HG02763 (cell line): ENCODE measurements around the gene COL26A1.

Experiments
- ATAC-seq: cut with Tn5 transposase; IDR thresholded peaks from one replicate; pipeline ENCODE4 v1.9.1; 2021; ENCODE audit warnings: mild to moderate bottlenecking, moderate library complexity; ENCODE audit not compliant: unreplicated experiment

The COL26A1 gene

GRCh38 chr7:101531726-101532357 lies 169.2 kb downstream of the COL26A1 start:
- ATAC-seq: no peak

DNA sequence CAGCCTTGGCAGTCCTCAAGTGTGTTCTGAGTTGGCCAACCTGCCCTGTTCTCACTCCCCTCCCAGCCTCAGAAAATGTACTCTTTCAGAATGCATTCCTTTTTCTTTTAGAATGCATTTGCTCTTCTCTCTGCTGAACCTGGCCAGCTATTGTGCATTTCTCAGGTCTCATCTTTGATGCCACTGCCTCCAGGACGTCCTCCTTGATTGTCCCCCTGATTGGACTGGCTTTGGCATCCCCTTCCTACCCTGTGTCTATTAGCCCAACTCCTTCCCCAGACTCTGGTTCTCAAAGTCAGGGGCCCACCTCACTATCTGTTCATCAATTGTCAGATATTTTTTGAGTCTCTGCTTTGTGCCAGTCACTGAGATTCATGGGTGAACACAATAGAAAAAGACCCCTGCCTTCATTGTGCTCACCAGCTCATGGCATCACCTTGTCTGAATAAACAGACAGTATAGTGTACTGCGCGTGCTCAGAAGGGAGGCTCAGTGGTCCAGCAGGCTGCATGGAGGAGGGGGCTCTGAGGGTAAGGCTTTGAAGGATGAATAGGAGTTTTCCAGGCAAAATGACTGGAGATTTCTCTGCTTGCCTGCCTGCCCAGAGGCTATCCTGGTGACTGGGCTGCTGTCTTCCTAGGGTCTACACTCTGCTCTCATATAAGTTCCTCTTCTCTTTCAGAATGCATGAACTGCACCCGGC lies 169.9 kb downstream of the COL26A1 start:
- ATAC-seq: no peak

DNA sequence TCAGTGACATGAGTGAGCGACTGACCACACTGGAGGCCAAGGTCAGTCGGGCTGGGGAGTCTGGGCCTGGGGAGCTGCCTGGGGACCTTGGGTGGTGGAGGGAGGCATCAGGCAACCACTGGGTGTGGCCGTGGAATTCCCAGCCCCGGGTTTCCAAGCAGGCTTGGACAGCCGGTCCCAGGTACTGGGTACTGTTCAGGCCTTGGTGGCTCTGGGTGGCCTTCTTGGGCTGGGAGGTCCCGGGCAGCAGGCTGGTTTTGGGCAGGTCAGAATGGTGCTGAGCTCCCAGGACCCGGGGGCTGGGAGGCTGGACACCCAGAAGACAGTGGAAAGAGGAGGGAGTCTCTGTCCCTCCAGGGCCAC lies 170.4 kb downstream of the COL26A1 start:
- no peak for ATAC-seq

- ATAC-seq: no peak
Measured at GRCh38 chr7:101534015-101534803, 171.5 kb downstream of the COL26A1 start.

DNA sequence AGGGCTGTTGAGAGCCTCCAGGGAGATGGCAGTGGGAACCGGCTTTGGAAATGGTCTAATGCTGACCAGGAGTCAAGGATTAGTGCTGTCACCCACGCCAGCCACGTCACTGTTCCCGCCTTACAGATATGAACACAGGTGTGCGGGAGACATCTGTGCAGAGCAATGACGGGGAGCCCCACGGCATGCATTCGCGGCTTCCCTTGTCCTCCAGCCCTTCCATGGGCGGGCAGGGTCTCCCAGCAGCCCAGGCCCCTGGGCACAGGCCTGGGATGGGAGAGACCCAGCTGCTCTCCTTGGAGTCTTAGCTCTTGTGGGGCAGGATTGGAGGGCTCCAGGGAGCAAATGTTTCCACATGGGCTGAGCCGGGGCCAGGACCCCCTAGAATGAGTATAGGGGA lies 172.2 kb downstream of the COL26A1 start:
- no peak for ATAC-seq

GRCh38 chr7:101535351-101535751 lies 172.7 kb downstream of the COL26A1 start:
- ATAC-seq: no peak

- ATAC-seq: no peak
Measured at GRCh38 chr7:101536232-101536631, 173.6 kb downstream of the COL26A1 start.

- no peak for ATAC-seq
Measured at GRCh38 chr7:101536668-101537067, 174.0 kb downstream of the COL26A1 start.

DNA sequence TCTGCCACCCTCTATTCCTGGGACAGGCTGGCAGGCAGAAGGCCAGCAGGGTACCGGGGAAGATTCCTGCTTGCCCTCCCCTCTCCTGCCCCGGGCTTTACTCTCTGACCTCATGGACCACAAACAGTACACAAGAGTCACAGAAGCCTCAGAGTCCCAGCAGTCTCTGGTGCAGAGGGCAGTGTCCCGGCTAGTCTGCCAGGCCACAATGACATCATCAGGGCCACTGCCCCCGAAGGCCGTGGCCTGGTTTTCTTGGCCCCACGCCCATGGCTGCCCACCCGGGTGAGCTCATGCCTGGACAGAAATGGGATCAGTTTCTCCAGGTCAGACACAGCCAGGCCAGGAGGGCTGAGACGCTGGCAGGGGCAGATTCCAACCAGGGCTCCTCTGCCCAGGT lies 174.5 kb downstream of the COL26A1 start:
- ATAC-seq: no peak

GRCh38 chr7:101537935-101538595 lies 175.4 kb downstream of the COL26A1 start:
- no peak for ATAC-seq

- no peak for ATAC-seq
Measured at GRCh38 chr7:101538596-101539459, 176.2 kb downstream of the COL26A1 start.

DNA sequence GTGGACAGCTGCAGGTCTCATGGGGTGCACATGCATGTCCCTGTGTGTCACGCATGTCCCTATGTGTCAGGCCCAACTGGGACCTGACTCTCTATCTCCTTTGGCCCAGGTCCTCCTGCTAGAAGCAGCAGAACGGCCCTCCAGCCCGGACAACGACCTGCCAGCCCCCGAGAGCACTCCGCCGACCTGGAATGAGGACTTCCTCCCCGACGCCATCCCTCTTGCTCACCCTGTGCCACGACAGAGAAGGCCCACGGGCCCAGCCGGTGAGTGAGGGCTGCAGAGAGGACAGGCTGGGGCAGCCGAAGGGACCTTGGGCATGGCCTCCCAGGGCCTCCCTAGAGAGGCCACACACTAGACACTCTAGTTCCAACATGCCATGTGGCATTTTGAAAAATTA lies 177.1 kb downstream of the COL26A1 start:
- ATAC-seq: no peak

GRCh38 chr7:101542527-101543241 lies 180.0 kb downstream of the COL26A1 start:
- ATAC-seq: no peak

GRCh38 chr7:101543242-101543766 lies 180.6 kb downstream of the COL26A1 start:
- no peak for ATAC-seq

- no peak for ATAC-seq
Measured at GRCh38 chr7:101543846-101544245, 181.2 kb downstream of the COL26A1 start.

DNA sequence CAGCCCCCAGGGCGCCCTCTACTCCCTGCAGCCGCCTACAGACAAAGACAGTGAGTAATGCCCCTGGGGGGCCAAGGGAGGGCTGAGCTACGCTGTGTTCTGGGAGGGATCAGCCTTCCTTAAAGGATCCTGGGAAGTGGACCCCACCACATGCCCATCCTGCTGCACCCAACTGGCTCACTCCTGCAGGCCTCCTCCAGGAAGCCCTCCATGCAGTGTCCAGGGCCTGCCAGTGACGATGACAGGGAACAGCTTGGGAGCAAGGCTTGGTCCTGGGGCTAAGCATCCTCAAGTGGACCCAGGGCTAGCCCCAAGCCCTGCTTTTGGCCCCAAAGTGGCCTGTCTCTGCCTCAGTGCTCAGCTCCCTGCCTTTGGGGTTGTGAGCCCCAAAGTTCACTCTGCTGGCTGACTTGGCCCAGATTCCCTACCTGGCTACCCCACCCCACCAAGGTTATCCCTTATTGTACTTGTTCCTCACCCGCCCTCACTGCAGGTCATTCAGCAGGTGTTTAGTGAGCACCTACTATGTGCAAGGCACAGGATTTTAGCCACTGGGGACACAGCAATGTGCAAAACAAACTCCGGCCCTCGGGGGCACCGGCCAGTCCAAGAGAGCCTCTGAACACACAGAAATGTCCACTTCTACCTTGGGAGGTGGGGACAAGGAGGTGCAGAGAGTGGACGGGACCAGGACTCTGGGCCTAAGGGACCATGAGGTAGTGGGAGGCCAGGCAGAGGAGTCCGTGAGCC lies 182.9 kb downstream of the COL26A1 start:
- no peak for ATAC-seq

- ATAC-seq: no peak
Measured at GRCh38 chr7:101546308-101546936, 183.7 kb downstream of the COL26A1 start.
